ENCODE measurements around the gene TEX12.
A peak's percentile ranks its signal among the peaks of the same experiment; 100 is the strongest.

Gene TEX12

DNA sequence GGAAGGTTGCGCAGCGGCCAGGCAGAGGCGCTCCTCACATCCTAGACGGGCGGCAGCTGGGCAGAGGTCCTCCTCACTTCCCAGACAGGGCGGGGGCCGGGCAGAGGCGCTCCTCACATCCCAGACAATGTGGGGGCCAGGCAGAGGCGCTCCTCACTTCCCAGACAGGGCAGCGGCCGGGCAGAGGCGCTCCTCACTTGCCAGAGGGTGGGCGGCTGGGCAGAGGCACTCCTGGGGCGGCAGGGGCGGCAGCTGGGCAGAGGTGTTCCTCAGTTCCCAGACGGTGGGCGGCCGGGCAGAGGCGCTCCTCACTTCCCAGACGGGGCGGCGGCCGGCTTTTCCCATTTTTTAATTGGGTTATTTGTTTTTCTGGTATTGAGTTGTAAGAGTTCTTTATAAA is 38.9 kb downstream of the TEX12 start:
- WGBS (ENCODE audit: insufficient coverage): 91% methylated on average over 19 of the region's 23 CpGs
- no peak for DNase-seq
- no peaks in the 10 kb centered on the region for H3K9me3 ChIP-seq (ENCODE audit: control extremely low read depth in 1 of 5, control insufficient read depth in 4 of 5, insufficient read depth in 2 of 5, low read depth in 1 of 5, low read length in 4 of 5)
- no peak overlapping the region for H3K27ac ChIP-seq (ENCODE audit: insufficient read depth in 1 of 2, low read depth in 1 of 2, low read length in 2 of 2, poor library complexity in 1 of 2, severe bottlenecking in 2 of 2)
- ChIA-PET CTCF (interaction anchor here (1.3 kb wide), 1 partner anchor 74 kb away, joined by 5 read pairs; no protein-coding TSS in a partner anchor), POLR2A (no interaction called here)
- H3K36me3 ChIP-seq (ENCODE audit: control insufficient read depth in 4 of 4, insufficient read depth in 4 of 4, low read length in 3 of 4): no peaks in the 10 kb centered on the region
- H3K4me1 ChIP-seq (ENCODE audit: control extremely low read depth in 1 of 4, control insufficient read depth in 4 of 4, insufficient read depth in 4 of 4, low read length in 3 of 4): peaks cover 0 to 3% (median 0%) of the 10 kb centered on the region in 4 experiments
- no peak overlapping the region for H3K4me3 ChIP-seq (ENCODE audit: control insufficient read depth in 1 of 7, extremely low read depth in 1 of 7, insufficient read depth in 4 of 7, low read depth in 2 of 7, low read length in 6 of 7)
- H3K27me3 ChIP-seq (replicated peaks in 2 of 5; ENCODE audit: control insufficient read depth in 4 of 5, insufficient read depth in 5 of 5, low read length in 4 of 5): peaks cover 0 to 2% (median 0%) of the 10 kb centered on the region in 5 experiments

DNA sequence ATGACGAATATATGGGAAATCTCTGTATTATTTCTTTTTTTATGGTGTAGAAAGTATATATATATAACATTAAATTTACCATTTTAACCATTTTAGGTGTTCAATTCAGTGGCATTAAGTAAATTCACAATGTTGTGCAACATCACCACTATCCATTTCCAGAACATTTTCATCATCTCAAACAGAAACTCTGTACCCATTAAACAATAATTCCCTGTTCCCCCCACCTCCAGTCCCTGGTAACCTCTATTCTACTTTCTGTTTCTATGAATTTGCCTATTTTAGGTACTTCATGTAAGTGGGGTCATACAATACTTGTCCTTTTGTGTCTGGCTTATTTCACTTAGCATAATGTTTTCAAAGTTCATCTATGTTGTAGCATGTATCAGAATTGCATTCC is 43.7 kb downstream of the TEX12 start:
- Histone ChIP-seq H3K27me3 (replicated peaks in 2 of 5; ENCODE audit: control insufficient read depth in 4 of 5, insufficient read depth in 5 of 5, low read length in 4 of 5) (peaks cover 0 to 2% (median 0%) of the 10 kb centered on the region in 5 experiments), H3K9me3 (ENCODE audit: control extremely low read depth in 1 of 5, control insufficient read depth in 4 of 5, insufficient read depth in 2 of 5, low read depth in 1 of 5, low read length in 4 of 5) (no peaks in the 10 kb centered on the region), H3K4me3 (ENCODE audit: control insufficient read depth in 1 of 7, extremely low read depth in 1 of 7, insufficient read depth in 4 of 7, low read depth in 2 of 7, low read length in 6 of 7) (no peak overlapping the region), H3K27ac (ENCODE audit: insufficient read depth in 1 of 2, low read depth in 1 of 2, low read length in 2 of 2, poor library complexity in 1 of 2, severe bottlenecking in 2 of 2) (no peak overlapping the region), H3K36me3 (ENCODE audit: control insufficient read depth in 4 of 4, insufficient read depth in 4 of 4, low read length in 3 of 4) (no peaks in the 10 kb centered on the region), H3K4me1 (ENCODE audit: control extremely low read depth in 1 of 4, control insufficient read depth in 4 of 4, insufficient read depth in 4 of 4, low read length in 3 of 4) (peaks cover 3 to 19% (median 5%) of the 10 kb centered on the region in 4 experiments)
- WGBS (ENCODE audit: insufficient coverage): no CpG with 5 or more reads among the region's 1 CpG
- DNase-seq: no peak
- ChIA-PET POLR2A (no interaction called here), CTCF (no interaction called here)

DNA sequence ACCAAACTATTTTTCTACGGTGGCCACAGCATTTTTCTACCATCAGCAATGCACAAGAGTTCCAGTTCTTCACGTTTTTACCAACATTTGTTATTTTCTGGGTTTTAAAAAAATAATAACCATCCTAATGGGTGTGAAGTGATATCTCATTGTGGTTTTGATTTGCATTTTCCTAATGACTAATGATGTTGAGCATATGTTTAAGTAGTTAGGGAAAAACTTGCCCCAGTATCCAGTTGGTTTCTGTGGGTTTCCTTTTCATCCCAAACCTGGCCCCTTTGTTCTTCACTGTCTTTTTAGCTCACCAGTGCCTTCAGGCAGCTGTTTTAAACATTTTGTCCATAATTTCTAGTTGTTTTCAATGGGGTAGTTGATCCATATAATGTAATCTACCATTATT is 44.4 kb downstream of the TEX12 start:
- H3K9me3 ChIP-seq (ENCODE audit: control extremely low read depth in 1 of 5, control insufficient read depth in 4 of 5, insufficient read depth in 2 of 5, low read depth in 1 of 5, low read length in 4 of 5): no peaks in the 10 kb centered on the region
- H3K36me3 ChIP-seq (ENCODE audit: control insufficient read depth in 4 of 4, insufficient read depth in 4 of 4, low read length in 3 of 4): no peaks in the 10 kb centered on the region
- WGBS (ENCODE audit: insufficient coverage): no CpG with 5 or more reads among the region's 2 CpGs
- CTCF ChIA-PET: interaction anchor here (1.2 to 1.5 kb wide), 2 partner anchors 10 to 12 kb away, joined by 3 to 4 read pairs; no protein-coding TSS in a partner anchor
- POLR2A ChIA-PET: no interaction called here
- H3K27me3 ChIP-seq (replicated peaks in 2 of 5; ENCODE audit: control insufficient read depth in 4 of 5, insufficient read depth in 5 of 5, low read length in 4 of 5): peaks cover 0 to 2% (median 0%) of the 10 kb centered on the region in 5 experiments
- no peak overlapping the region for H3K27ac ChIP-seq (ENCODE audit: insufficient read depth in 1 of 2, low read depth in 1 of 2, low read length in 2 of 2, poor library complexity in 1 of 2, severe bottlenecking in 2 of 2)
- H3K4me1 ChIP-seq (ENCODE audit: control extremely low read depth in 1 of 4, control insufficient read depth in 4 of 4, insufficient read depth in 4 of 4, low read length in 3 of 4): peaks cover 3 to 19% (median 5%) of the 10 kb centered on the region in 4 experiments
- peak overlapping the region in 1 of 7 experiments; percentile 30 for H3K4me3 ChIP-seq (ENCODE audit: control insufficient read depth in 1 of 7, extremely low read depth in 1 of 7, insufficient read depth in 4 of 7, low read depth in 2 of 7, low read length in 6 of 7)
- DNase-seq: peak in 1 of 3 donors; percentile 81

DNA sequence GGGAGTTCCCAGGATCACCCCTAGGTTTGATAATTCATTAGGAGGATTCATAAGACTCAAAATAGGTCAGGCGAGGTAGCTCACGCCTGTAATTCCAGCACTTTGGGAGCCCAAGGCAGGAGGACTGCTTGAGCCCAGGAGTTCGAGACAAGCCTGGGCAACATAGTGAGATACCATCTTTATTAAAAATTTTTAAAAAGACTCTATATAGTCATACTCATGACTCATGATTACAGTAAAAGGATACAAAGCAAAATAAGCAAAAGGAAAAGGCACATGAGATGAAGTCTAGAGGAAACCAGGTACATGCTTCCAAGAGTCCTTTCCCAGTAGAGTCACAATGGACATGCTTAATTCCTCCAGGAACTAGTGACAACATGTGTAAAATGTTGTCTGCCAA is 45.1 kb downstream of the TEX12 start:
- no CpG with 5 or more reads among the region's 3 CpGs for WGBS (ENCODE audit: insufficient coverage)
- no peak overlapping the region for H3K27ac ChIP-seq (ENCODE audit: insufficient read depth in 1 of 2, low read depth in 1 of 2, low read length in 2 of 2, poor library complexity in 1 of 2, severe bottlenecking in 2 of 2)
- peaks cover 3 to 19% (median 5%) of the 10 kb centered on the region in 4 experiments for H3K4me1 ChIP-seq (ENCODE audit: control extremely low read depth in 1 of 4, control insufficient read depth in 4 of 4, insufficient read depth in 4 of 4, low read length in 3 of 4)
- ChIA-PET CTCF (interaction anchor here (1.2 to 1.5 kb wide), 3 partner anchors 9 to 68 kb away, joined by 3 to 4 read pairs (median 4); no protein-coding TSS in a partner anchor), POLR2A (no interaction called here)
- peak in 1 of 3 donors; percentile 17 for DNase-seq
- peaks cover 0 to 2% (median 0%) of the 10 kb centered on the region in 5 experiments for H3K27me3 ChIP-seq (replicated peaks in 2 of 5; ENCODE audit: control insufficient read depth in 4 of 5, insufficient read depth in 5 of 5, low read length in 4 of 5)
- no peaks in the 10 kb centered on the region for H3K9me3 ChIP-seq (ENCODE audit: control extremely low read depth in 1 of 5, control insufficient read depth in 4 of 5, insufficient read depth in 2 of 5, low read depth in 1 of 5, low read length in 4 of 5)
- H3K36me3 ChIP-seq (ENCODE audit: control insufficient read depth in 4 of 4, insufficient read depth in 4 of 4, low read length in 3 of 4): no peaks in the 10 kb centered on the region
- no peak overlapping the region for H3K4me3 ChIP-seq (ENCODE audit: control insufficient read depth in 1 of 7, extremely low read depth in 1 of 7, insufficient read depth in 4 of 7, low read depth in 2 of 7, low read length in 6 of 7)

DNA sequence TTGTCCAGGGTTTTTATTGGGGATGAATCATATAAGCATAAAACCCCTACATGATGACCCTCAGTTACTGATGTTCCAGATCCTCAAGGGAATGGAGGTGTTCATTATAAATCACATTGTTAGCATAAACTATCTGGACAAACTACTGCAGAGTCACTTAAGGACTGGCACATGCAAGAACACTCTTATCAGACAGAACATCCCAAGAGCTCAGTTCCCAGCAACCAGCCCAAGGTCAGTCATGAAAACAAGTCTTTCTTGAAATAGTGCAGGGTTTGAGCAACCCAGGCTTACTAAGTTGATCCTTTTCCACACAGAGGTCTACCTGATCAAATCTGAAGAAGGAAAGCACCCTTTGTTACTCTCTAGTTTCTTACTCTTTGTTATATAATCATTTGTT is 45.5 kb downstream of the TEX12 start:
- peaks cover 3 to 19% (median 5%) of the 10 kb centered on the region in 4 experiments for H3K4me1 ChIP-seq (ENCODE audit: control extremely low read depth in 1 of 4, control insufficient read depth in 4 of 4, insufficient read depth in 4 of 4, low read length in 3 of 4)
- ChIA-PET CTCF (interaction anchor here (1.2 to 1.5 kb wide), 3 partner anchors 9 to 68 kb away, joined by 3 to 4 read pairs (median 4); no protein-coding TSS in a partner anchor), POLR2A (no interaction called here)
- no peak overlapping the region for H3K27ac ChIP-seq (ENCODE audit: insufficient read depth in 1 of 2, low read depth in 1 of 2, low read length in 2 of 2, poor library complexity in 1 of 2, severe bottlenecking in 2 of 2)
- DNase-seq: peak in 1 of 3 donors; percentile 42
- H3K36me3 ChIP-seq (ENCODE audit: control insufficient read depth in 4 of 4, insufficient read depth in 4 of 4, low read length in 3 of 4): no peaks in the 10 kb centered on the region
- H3K9me3 ChIP-seq (ENCODE audit: control extremely low read depth in 1 of 5, control insufficient read depth in 4 of 5, insufficient read depth in 2 of 5, low read depth in 1 of 5, low read length in 4 of 5): no peaks in the 10 kb centered on the region
- H3K27me3 ChIP-seq (replicated peaks in 2 of 5; ENCODE audit: control insufficient read depth in 4 of 5, insufficient read depth in 5 of 5, low read length in 4 of 5): peaks cover 0 to 2% (median 0%) of the 10 kb centered on the region in 5 experiments
- H3K4me3 ChIP-seq (ENCODE audit: control insufficient read depth in 1 of 7, extremely low read depth in 1 of 7, insufficient read depth in 4 of 7, low read depth in 2 of 7, low read length in 6 of 7): no peak overlapping the region

DNA sequence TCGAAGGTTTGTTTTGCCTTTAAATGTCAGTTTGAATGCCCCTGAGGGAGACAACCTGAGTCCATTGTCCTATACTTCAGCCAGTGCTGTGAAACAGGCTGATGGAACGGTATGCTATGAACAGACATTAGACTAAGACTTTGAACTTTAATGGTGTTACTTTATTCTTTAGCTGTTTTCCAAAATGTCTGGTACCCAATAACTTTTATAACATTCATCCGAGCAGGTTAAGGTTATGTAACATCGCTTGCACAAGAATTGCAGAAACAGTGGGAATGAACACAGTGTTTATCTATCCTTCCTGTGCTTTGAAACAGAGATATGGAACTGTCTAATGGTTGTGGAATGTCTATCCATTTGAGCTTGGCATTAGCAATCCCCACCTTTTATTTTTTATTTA is 46.6 kb downstream of the TEX12 start:
- Histone ChIP-seq H3K27me3 (replicated peaks in 2 of 5; ENCODE audit: control insufficient read depth in 4 of 5, insufficient read depth in 5 of 5, low read length in 4 of 5) (peaks cover 0 to 2% (median 0%) of the 10 kb centered on the region in 5 experiments), H3K36me3 (ENCODE audit: control insufficient read depth in 4 of 4, insufficient read depth in 4 of 4, low read length in 3 of 4) (no peaks in the 10 kb centered on the region), H3K4me1 (ENCODE audit: control extremely low read depth in 1 of 4, control insufficient read depth in 4 of 4, insufficient read depth in 4 of 4, low read length in 3 of 4) (peaks cover 3 to 19% (median 5%) of the 10 kb centered on the region in 4 experiments), H3K9me3 (ENCODE audit: control extremely low read depth in 1 of 5, control insufficient read depth in 4 of 5, insufficient read depth in 2 of 5, low read depth in 1 of 5, low read length in 4 of 5) (no peaks in the 10 kb centered on the region), H3K4me3 (ENCODE audit: control insufficient read depth in 1 of 7, extremely low read depth in 1 of 7, insufficient read depth in 4 of 7, low read depth in 2 of 7, low read length in 6 of 7) (no peak overlapping the region), H3K27ac (ENCODE audit: insufficient read depth in 1 of 2, low read depth in 1 of 2, low read length in 2 of 2, poor library complexity in 1 of 2, severe bottlenecking in 2 of 2) (no peak overlapping the region)
- ChIA-PET CTCF (interaction anchor here (1.2 to 17.1 kb wide), 2 partner anchors 14 to 70 kb away, joined by 4 to 246 read pairs; no protein-coding TSS in a partner anchor), POLR2A (no interaction called here)
- DNase-seq: no peak
- WGBS (ENCODE audit: insufficient coverage): 94% methylated on average over 2 of the region's 4 CpGs

DNA sequence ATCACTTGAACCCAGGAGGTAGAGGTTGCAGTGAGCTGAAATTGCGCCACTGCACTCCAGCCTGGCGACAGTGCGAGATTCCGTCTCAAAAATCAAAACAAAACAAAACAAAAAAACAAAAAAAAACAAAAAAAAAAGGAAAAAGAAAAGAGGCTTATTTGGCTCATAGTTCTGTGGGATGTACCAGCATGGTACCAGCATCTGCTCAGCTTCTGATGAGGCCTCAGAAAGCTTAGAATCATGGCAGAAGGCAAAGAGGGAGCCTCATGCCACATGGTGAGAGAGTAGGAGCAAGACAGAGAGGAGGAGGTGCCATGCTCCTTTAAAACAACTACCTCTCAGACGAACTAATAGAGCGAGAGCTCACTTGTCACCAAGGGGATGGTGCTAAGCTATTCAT is 48.4 kb downstream of the TEX12 start:
- POLR2A ChIA-PET: no interaction called here
- no peak for DNase-seq
- peaks cover 3 to 31% (median 9%) of the 10 kb centered on the region in 4 experiments for H3K4me1 ChIP-seq (ENCODE audit: control extremely low read depth in 1 of 4, control insufficient read depth in 4 of 4, insufficient read depth in 4 of 4, low read length in 3 of 4)
- H3K27me3 ChIP-seq (replicated peaks in 2 of 5; ENCODE audit: control insufficient read depth in 4 of 5, insufficient read depth in 5 of 5, low read length in 4 of 5): peaks cover 0 to 2% (median 0%) of the 10 kb centered on the region in 5 experiments
- no peaks in the 10 kb centered on the region for H3K9me3 ChIP-seq (ENCODE audit: control extremely low read depth in 1 of 5, control insufficient read depth in 4 of 5, insufficient read depth in 2 of 5, low read depth in 1 of 5, low read length in 4 of 5)
- CTCF ChIA-PET: interaction anchor here (17.1 kb wide), 1 partner anchor 68 kb away, joined by 246 read pairs; no protein-coding TSS in a partner anchor
- H3K27ac ChIP-seq (ENCODE audit: insufficient read depth in 1 of 2, low read depth in 1 of 2, low read length in 2 of 2, poor library complexity in 1 of 2, severe bottlenecking in 2 of 2): no peak overlapping the region
- no peak overlapping the region for H3K4me3 ChIP-seq (ENCODE audit: control insufficient read depth in 1 of 7, extremely low read depth in 1 of 7, insufficient read depth in 4 of 7, low read depth in 2 of 7, low read length in 6 of 7)
- H3K36me3 ChIP-seq (ENCODE audit: control insufficient read depth in 4 of 4, insufficient read depth in 4 of 4, low read length in 3 of 4): no peaks in the 10 kb centered on the region
- WGBS (ENCODE audit: insufficient coverage): 100% methylated on average over 1 of the region's 6 CpGs

Measured in common myeloid progenitor, CD34-positive (primary cell).